DOHH2 (cell line): ENCODE measurements around the gene KAT6B.
A peak's percentile ranks its signal among the peaks of the same experiment; 100 is the strongest.

Experiments used
- H3F3A ChIP-seq: fragments of 200-600 bp; sonication (generic), shearing (Covaris generic); 2 replicates; pipeline ENCODE4 v1.6.0; 2016; ENCODE audit warnings: antibody characterized with exemption, mild to moderate bottlenecking; ENCODE audit not compliant: control insufficient read depth, insufficient read depth
- H3K27ac ChIP-seq: fragments of 200-600 bp; sonication (generic); 2 replicates; pipeline ENCODE4 v1.5.1; 2014; ENCODE audit warnings: low read depth, mild to moderate bottlenecking, low read length, moderate library complexity
- H3K27me3 ChIP-seq: fragments of 200-600 bp; sonication (generic); 2 replicates; pipeline ENCODE4 v1.6.1; 2014; ENCODE audit warnings: mild to moderate bottlenecking, low read length, mixed read lengths; ENCODE audit not compliant: control insufficient read depth
- H3K36me3 ChIP-seq: fragments of 200-600 bp; sonication (generic); 2 replicates; pipeline ENCODE4 v1.6.1; 2014; ENCODE audit warnings: mild to moderate bottlenecking, low read length, moderate library complexity, mixed read lengths; ENCODE audit not compliant: control insufficient read depth
- H3K4me1 ChIP-seq: fragments of 200-600 bp; sonication (generic); 2 replicates; pipeline ENCODE4 v1.6.1; 2014; ENCODE audit warnings: mild to moderate bottlenecking, low read length, mixed read lengths; ENCODE audit not compliant: control insufficient read depth
- H3K4me2 ChIP-seq: fragments of 200-600 bp; sonication (generic); 2 replicates; pipeline ENCODE4 v1.6.0; 2014; ENCODE audit warnings: mild to moderate bottlenecking, low read length, moderate library complexity
- H3K4me3 ChIP-seq: fragments of 200-600 bp; sonication (generic); 2 replicates; pipeline ENCODE4 v1.5.1; 2014; ENCODE audit warnings: mild to moderate bottlenecking, low read length, mixed read lengths
- H3K79me2 ChIP-seq: fragments of 200-600 bp; sonication (generic); 2 replicates; pipeline ENCODE4 v1.6.1; 2014; ENCODE audit warnings: mild to moderate bottlenecking, low read length, mixed read lengths; ENCODE audit not compliant: control insufficient read depth
- H3K9me2 ChIP-seq: fragments of 200-600 bp; sonication (generic); replicated peaks from 2 replicates; pipeline ENCODE4 v1.6.1; 2014; ENCODE audit warnings: mild to moderate bottlenecking, low read length, mixed read lengths; ENCODE audit not compliant: control insufficient read depth
- H3K9me3 ChIP-seq: fragments of 200-600 bp; sonication (generic); 2 replicates; pipeline ENCODE4 v1.6.1; 2014; ENCODE audit warnings: antibody characterized with exemption, low read length, mixed read lengths; ENCODE audit not compliant: control insufficient read depth, insufficient read depth
- H4K20me1 ChIP-seq: fragments of 200-600 bp; sonication (generic); 2 replicates; pipeline ENCODE4 v1.6.0; 2014; ENCODE audit warnings: low read depth, mild to moderate bottlenecking, antibody characterized with exemption, low read length, moderate library complexity; ENCODE audit not compliant: control insufficient read depth, insufficient read depth
- EZH2phosphoT487 ChIP-seq: fragments of 200-600 bp; sonication (generic); IDR thresholded peaks from 2 replicates; pipeline ENCODE4 v1.6.1; 2017; ENCODE audit warnings: borderline replicate concordance, mild to moderate bottlenecking, antibody characterized with exemption, low read length, moderate library complexity, mixed read lengths
- TF ChIP-seq, protein P1 (sequence below): fragments of 200-600 bp; sonication (generic); IDR thresholded peaks from one replicate; pipeline ENCODE4 v1.5.1; 2014; ENCODE audit warnings: antibody characterized with exemption, mild to moderate bottlenecking, low read depth, low read length; ENCODE audit not compliant: poor library complexity, severe bottlenecking

KAT6B gene

DNA sequence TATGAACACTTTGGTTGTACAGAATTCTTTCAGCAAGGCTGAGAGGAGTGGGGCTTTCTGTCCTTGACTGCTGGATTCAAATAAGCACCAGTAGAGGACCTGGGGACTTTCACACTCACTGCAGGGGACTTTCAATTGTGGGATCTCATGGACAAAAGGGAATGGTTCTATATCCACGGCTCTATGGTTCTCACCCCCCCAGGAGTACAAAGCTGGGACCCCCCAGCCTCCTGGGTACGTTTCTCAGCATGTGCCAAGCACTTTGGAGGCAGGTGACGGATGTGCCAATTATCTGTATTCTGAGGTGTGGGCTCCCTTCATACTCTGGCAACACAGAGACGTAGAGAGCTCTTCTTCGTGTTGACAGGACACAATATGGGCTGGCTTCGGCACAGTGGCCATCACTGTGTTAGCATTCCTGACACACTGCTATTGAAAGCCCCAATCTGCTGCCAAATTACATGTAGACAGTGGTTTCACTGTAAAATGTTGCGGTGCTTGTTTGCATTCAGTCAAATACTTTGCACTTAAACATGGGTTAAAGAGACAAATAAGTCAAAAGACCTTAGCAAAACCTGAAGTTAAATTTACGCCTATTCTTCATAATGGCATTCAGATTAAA is 192.4 kb downstream of the KAT6B start:
- Histone ChIP-seq H3F3A (no peaks in the 10 kb centered on the region), H3K9me3 (no peaks in the 10 kb centered on the region), H3K79me2 (no peaks in the 10 kb centered on the region), H3K27ac (no peak overlapping the region), H3K4me3 (no peak overlapping the region), H3K4me2 (no peak overlapping the region), H3K36me3 (peaks cover 19% of the 10 kb centered on the region), H3K4me1 (peaks cover 18% of the 10 kb centered on the region), H4K20me1 (no peaks in the 10 kb centered on the region), H3K27me3 (no peaks in the 10 kb centered on the region), H3K9me2 (no peaks in the 10 kb centered on the region)
- TF ChIP-seq, protein P1, sequence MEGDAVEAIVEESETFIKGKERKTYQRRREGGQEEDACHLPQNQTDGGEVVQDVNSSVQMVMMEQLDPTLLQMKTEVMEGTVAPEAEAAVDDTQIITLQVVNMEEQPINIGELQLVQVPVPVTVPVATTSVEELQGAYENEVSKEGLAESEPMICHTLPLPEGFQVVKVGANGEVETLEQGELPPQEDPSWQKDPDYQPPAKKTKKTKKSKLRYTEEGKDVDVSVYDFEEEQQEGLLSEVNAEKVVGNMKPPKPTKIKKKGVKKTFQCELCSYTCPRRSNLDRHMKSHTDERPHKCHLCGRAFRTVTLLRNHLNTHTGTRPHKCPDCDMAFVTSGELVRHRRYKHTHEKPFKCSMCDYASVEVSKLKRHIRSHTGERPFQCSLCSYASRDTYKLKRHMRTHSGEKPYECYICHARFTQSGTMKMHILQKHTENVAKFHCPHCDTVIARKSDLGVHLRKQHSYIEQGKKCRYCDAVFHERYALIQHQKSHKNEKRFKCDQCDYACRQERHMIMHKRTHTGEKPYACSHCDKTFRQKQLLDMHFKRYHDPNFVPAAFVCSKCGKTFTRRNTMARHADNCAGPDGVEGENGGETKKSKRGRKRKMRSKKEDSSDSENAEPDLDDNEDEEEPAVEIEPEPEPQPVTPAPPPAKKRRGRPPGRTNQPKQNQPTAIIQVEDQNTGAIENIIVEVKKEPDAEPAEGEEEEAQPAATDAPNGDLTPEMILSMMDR, result no peak
- TF ChIP-seq EZH2phosphoT487, result no peak

DNA sequence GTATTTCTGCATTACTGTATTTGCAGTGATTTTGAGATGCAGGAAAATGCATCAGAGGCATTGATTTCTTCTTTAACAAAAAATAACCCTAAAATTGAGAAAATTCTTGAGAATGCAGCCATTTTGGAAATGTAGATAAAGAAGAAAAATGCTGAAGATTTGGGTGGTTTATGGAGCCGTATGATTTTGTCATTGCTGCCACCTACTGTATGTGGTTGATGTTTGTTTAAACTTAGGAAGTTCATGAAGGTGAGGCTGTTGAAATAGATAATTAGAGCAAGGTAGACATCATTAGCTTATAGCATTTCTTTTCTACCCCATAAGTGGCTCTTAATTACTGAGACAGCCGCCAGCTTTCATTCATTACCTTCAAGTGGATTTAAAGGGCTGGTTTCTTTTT is 193.0 kb downstream of the KAT6B start:
- no peaks in the 10 kb centered on the region for H3K9me2 ChIP-seq
- H3K79me2 ChIP-seq, result no peaks in the 10 kb centered on the region
- no peaks in the 10 kb centered on the region for H3F3A ChIP-seq
- no peak overlapping the region for H3K27ac ChIP-seq
- no peaks in the 10 kb centered on the region for H4K20me1 ChIP-seq
- no peak for TF ChIP-seq EZH2phosphoT487
- TF ChIP-seq, protein P1, result peak; percentile 46
- H3K4me3 ChIP-seq, result no peak overlapping the region
- no peak overlapping the region for H3K4me2 ChIP-seq
- H3K9me3 ChIP-seq, result no peaks in the 10 kb centered on the region
- H3K27me3 ChIP-seq, result no peaks in the 10 kb centered on the region
- peaks cover 20% of the 10 kb centered on the region for H3K36me3 ChIP-seq
- H3K4me1 ChIP-seq, result peaks cover 14% of the 10 kb centered on the region

DNA sequence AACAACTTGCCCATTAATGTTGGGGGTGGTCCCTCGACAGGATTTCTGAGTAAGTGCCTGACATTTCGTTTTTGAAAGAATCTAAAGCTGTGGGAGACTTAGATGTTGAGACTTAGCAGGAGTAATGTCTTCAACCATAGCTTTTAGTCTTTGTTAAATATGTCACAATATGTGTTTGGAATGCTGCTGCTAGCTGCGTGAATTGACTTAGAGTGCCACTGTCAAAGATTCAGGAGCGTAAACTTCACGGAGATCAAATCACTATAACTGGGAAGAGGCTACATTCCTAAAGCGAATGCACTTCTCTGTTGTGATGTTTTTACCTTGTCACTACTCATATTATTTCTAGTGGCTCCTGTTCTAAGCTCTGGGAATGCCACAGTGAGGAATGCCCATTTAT is 193.8 kb downstream of the KAT6B start:
- Histone ChIP-seq H3K27me3 (no peaks in the 10 kb centered on the region), H3K27ac (no peak overlapping the region), H3K4me1 (peaks cover 10% of the 10 kb centered on the region), H3K79me2 (no peaks in the 10 kb centered on the region), H4K20me1 (no peaks in the 10 kb centered on the region), H3F3A (no peaks in the 10 kb centered on the region), H3K36me3 (peaks cover 28% of the 10 kb centered on the region), H3K9me3 (no peaks in the 10 kb centered on the region), H3K9me2 (no peaks in the 10 kb centered on the region), H3K4me3 (no peak overlapping the region), H3K4me2 (no peak overlapping the region)
- TF ChIP-seq EZH2phosphoT487, result no peak
- TF ChIP-seq, protein P1, result no peak
